ENCODE results near the gene SUMO3. TPM values are rescaled to one million over a fixed set of nuclear protein-coding genes. Genes with fewer than 3 reads are reported as not detected.

Gene SUMO3
- total RNA-seq, result 10 to 100 TPM; 50.1 to 53.9 TPM

DNA sequence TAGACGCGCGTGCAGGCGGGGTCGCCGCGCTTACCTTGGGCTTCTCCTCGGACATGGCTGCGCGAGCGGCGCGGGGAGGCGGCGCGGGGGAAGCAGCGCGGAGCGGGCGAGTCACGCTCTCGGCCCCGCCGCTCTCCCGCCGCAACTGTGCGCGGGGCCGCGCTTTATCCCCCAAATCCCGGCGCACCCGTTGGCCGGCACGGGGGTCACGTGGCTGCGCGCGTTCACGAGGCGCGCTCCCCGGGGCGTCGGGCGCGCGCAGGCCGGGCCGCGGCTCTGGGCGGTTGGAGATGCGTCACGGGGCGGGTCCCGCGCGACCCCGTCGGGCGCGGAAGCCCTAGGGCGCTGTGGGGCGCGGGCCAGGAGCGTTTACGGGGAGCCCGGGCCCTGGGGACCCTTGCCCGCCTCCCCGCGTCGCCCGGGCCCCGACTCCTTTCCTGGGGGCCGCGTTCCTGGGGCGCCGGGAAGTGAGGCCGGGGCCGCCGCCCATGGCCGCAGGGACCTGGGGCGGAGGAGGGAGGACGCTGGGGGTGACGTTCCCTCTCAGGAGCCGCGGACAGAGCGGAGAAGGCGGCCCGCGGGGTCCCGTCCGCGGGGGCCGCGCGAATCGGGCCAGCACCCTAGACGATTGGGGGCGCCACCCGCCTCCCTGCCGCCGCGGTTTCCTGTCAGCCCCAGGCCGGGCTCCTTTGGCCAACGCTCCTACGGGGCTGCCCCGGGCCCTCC is at the start of gene SUMO3:
TSS of gene SUMO3 (minus strand) at position 149 of the 726 bp plus-strand sequence. CDS start at position 55, 94 bp downstream.
- H3K27ac Mint-ChIP-seq, result no peak within 1 kb of the TSS
- H3K9me3 Mint-ChIP-seq, result peaks cover 4% of the 10 kb centered on the region
- H3K4me3 Mint-ChIP-seq, result peak within 1 kb of the TSS; percentile 52
- peaks cover 10% of the 10 kb centered on the region for H3K36me3 Mint-ChIP-seq
- H3K27me3 Mint-ChIP-seq, result no peaks in the 10 kb centered on the region
- DNase-seq (ENCODE audit: low spot score) (peak; percentile 89), ATAC-seq (peak; percentile 84 to 86)
- H3K4me1 Mint-ChIP-seq (ENCODE audit: low read depth in 2 of 2), result peaks cover 5 to 8% of the 10 kb centered on the region in 2 donors

DNA sequence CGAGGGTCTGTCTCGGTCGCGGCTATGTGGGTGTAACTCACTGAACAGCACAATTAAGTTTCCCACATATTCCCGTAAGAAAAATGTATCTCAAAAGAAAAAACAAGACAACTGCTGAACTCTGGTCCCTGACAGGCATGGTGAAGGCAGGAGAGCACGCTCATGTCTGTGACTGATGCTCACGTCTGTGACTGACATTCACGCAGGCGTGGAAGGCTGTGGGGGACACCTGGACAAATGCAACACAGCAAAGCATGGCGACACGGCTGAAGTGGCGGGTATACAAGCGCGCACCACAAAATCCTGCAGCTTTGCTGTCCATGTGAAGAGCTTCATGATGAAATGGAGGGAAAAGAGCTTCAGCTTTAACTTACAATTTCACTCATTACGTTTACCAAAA is 49.6 kb upstream of the SUMO3 start:
- Mint-ChIP-seq H3K27me3 (no peaks in the 10 kb centered on the region), H3K27ac (peak overlapping the region; percentile 88 to 95), H3K9me3 (no peaks in the 10 kb centered on the region), H3K4me1 (ENCODE audit: low read depth in 2 of 2) (peaks cover 67 to 69% of the 10 kb centered on the region in 2 donors), H3K36me3 (no peaks in the 10 kb centered on the region), H3K4me3 (peak overlapping the region; percentile 84)
- no peak for DNase-seq (ENCODE audit: low spot score)
- no peak for ATAC-seq

- no peaks in the 10 kb centered on the region for H3K9me3 Mint-ChIP-seq
- ATAC-seq (no peak), DNase-seq (ENCODE audit: low spot score) (no peak)
- H3K36me3 Mint-ChIP-seq, result no peaks in the 10 kb centered on the region
- peak overlapping the region; percentile 19 for H3K4me3 Mint-ChIP-seq
- peaks cover 62 to 64% of the 10 kb centered on the region in 2 donors for H3K4me1 Mint-ChIP-seq (ENCODE audit: low read depth in 2 of 2)
- no peaks in the 10 kb centered on the region for H3K27me3 Mint-ChIP-seq
- peak overlapping the region; percentile 54 to 95 for H3K27ac Mint-ChIP-seq
These were observed 48.9 kb upstream of the SUMO3 start for GRCh38 chr21:44866780-44867179.

GRCh38 chr21:44865561-44866280 is 47.9 kb upstream of the SUMO3 start:
- Mint-ChIP-seq H3K27me3 (no peaks in the 10 kb centered on the region), H3K4me1 (ENCODE audit: low read depth in 2 of 2) (peaks cover 61 to 64% of the 10 kb centered on the region in 2 donors), H3K27ac (peak overlapping the region; percentile 54 to 95), H3K4me3 (peak overlapping the region; percentile 19), H3K9me3 (no peaks in the 10 kb centered on the region), H3K36me3 (no peaks in the 10 kb centered on the region)
- DNase-seq (ENCODE audit: low spot score), result no peak
- peak; percentile 25 to 41 for ATAC-seq

- DNase-seq (ENCODE audit: low spot score) (no peak), ATAC-seq (no peak)
- H3K27me3 Mint-ChIP-seq, result no peaks in the 10 kb centered on the region
- peaks cover 48 to 57% of the 10 kb centered on the region in 2 donors for H3K4me1 Mint-ChIP-seq (ENCODE audit: low read depth in 2 of 2)
- H3K9me3 Mint-ChIP-seq, result no peaks in the 10 kb centered on the region
- H3K36me3 Mint-ChIP-seq, result no peaks in the 10 kb centered on the region
- no peak overlapping the region for H3K4me3 Mint-ChIP-seq
- H3K27ac Mint-ChIP-seq, result no peak overlapping the region
These were observed 45.2 kb upstream of the SUMO3 start for GRCh38 chr21:44862869-44863685.

GRCh38 chr21:44858791-44859190 is 40.9 kb upstream of the SUMO3 start:
- H3K9me3 Mint-ChIP-seq, result no peaks in the 10 kb centered on the region
- ATAC-seq (no peak), DNase-seq (ENCODE audit: low spot score) (no peak)
- H3K4me3 Mint-ChIP-seq, result no peak overlapping the region
- H3K27ac Mint-ChIP-seq, result no peak overlapping the region
- H3K36me3 Mint-ChIP-seq, result no peaks in the 10 kb centered on the region
- H3K27me3 Mint-ChIP-seq, result no peaks in the 10 kb centered on the region
- H3K4me1 Mint-ChIP-seq (ENCODE audit: low read depth in 2 of 2), result peaks cover 37 to 41% of the 10 kb centered on the region in 2 donors

DNA sequence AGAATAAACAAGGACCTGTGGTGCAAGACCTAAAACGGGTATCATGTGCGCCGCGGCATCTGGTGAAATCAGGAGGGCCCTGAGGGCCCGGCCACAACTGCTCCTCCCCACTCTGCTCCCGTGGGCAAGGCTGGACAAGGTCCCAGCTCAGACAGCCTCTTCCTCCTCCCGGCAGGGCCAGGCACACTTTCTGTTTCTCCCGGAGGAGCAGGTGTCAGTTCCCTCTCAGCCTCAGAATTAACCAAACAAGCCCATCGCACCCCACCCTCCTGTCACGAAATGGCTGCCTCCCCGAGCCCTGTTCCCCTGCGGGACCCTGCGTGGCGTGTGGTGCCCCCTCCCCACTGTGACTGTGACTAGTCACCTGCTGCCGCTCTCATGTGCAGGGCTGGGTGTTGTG is 40.4 kb upstream of the SUMO3 start:
- Mint-ChIP-seq H3K36me3 (no peaks in the 10 kb centered on the region), H3K4me1 (ENCODE audit: low read depth in 2 of 2) (peaks cover 36 to 40% of the 10 kb centered on the region in 2 donors), H3K27me3 (no peaks in the 10 kb centered on the region)

DNA sequence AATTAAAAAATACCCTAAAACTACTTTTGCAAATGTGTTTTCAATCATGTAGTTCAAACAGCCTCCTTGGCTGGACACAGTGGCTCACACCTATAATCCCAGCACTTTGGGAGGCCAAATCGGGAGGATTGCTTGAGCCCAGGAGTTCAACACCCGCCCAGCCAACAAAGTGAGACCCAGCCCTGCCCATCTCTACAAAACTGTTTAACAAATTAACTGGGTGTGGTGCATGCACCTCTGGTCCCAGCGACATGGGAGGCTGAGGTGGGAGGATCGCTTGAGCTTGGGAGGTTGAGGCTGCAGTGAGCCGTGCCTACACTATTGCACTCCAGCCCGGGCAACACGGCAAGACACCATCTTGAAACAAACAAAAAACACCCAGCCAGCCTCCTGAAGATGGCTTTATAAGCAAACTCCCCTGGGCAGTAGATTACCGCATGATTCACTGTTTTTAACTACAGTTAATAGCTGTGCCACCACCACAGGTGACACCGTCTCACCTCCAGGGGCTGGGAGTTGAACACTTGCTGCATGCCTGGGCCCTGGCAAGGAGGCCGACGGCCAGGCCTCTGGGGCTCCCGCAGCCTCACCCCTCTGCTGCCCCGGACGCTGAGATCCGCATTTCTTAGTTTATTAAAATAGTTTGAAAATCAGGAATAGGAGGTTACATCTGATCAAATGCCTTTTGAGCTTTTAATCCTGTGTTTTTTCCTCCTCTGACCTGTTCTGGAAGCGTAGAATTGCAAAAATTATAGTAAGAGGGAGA is 39.4 kb upstream of the SUMO3 start:
- ATAC-seq (no peak), DNase-seq (ENCODE audit: low spot score) (no peak)
- H3K27me3 Mint-ChIP-seq, result no peaks in the 10 kb centered on the region
- H3K4me1 Mint-ChIP-seq (ENCODE audit: low read depth in 2 of 2), result peaks cover 35 to 39% of the 10 kb centered on the region in 2 donors
- no peaks in the 10 kb centered on the region for H3K36me3 Mint-ChIP-seq
- H3K27ac Mint-ChIP-seq, result no peak overlapping the region
- no peaks in the 10 kb centered on the region for H3K9me3 Mint-ChIP-seq
- H3K4me3 Mint-ChIP-seq, result no peak overlapping the region

More for the DNA sequence above, 40.4 kb upstream of the SUMO3 start:
- no peaks in the 10 kb centered on the region for H3K9me3 Mint-ChIP-seq
- H3K4me3 Mint-ChIP-seq, result no peak overlapping the region
- no peak overlapping the region for H3K27ac Mint-ChIP-seq
- DNase-seq (ENCODE audit: low spot score), result no peak
- no peak for ATAC-seq

- Mint-ChIP-seq H3K4me1 (ENCODE audit: low read depth in 2 of 2) (peaks cover 26 to 31% of the 10 kb centered on the region in 2 donors), H3K36me3 (peaks cover 2% of the 10 kb centered on the region), H3K9me3 (no peaks in the 10 kb centered on the region), H3K27me3 (no peaks in the 10 kb centered on the region), H3K4me3 (no peak overlapping the region), H3K27ac (peak overlapping the region in 1 of 2 donors; percentile 70)
- DNase-seq (ENCODE audit: low spot score) (no peak), ATAC-seq (no peak)
These were observed 38.3 kb upstream of the SUMO3 start for GRCh38 chr21:44856131-44856530.

DNA sequence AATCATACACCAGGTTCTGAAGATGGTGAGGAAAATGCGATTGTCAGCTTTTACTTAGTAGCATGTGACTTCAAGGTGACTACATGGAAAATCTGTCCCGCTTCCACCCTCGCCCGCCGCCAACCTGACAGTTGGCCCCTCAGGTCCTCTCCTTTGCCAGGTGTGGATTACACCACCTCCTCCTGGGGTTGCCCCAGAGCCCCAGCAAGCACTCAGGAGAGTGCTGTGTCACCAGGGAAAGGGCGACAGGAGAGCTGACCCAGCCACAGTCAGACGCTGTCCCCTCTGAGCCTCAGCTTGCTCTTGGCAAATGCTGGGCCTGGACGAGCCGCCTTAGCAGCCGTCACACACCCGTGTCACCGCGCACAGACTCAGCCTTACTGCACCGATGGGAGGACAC is 37.7 kb upstream of the SUMO3 start:
- no peak overlapping the region for H3K4me3 Mint-ChIP-seq
- no peaks in the 10 kb centered on the region for H3K27me3 Mint-ChIP-seq
- H3K27ac Mint-ChIP-seq, result peak overlapping the region in 1 of 2 donors; percentile 63
- DNase-seq (ENCODE audit: low spot score) (no peak), ATAC-seq (no peak)
- H3K36me3 Mint-ChIP-seq, result peaks cover 5% of the 10 kb centered on the region
- H3K4me1 Mint-ChIP-seq (ENCODE audit: low read depth in 2 of 2), result peaks cover 25 to 30% of the 10 kb centered on the region in 2 donors
- no peaks in the 10 kb centered on the region for H3K9me3 Mint-ChIP-seq

GRCh38 chr21:44854664-44855446 is 37.0 kb upstream of the SUMO3 start:
- no peak for ATAC-seq
- no peak for DNase-seq (ENCODE audit: low spot score)
- no peaks in the 10 kb centered on the region for H3K9me3 Mint-ChIP-seq
- peak overlapping the region; percentile 39 to 63 for H3K27ac Mint-ChIP-seq
- H3K4me3 Mint-ChIP-seq, result peak overlapping the region; percentile 25
- peaks cover 5% of the 10 kb centered on the region for H3K36me3 Mint-ChIP-seq
- H3K4me1 Mint-ChIP-seq (ENCODE audit: low read depth in 2 of 2), result peaks cover 25 to 27% of the 10 kb centered on the region in 2 donors
- H3K27me3 Mint-ChIP-seq, result no peaks in the 10 kb centered on the region

- DNase-seq (ENCODE audit: low spot score) (no peak), ATAC-seq (peak; percentile 40 to 45)
- peaks cover 5% of the 10 kb centered on the region for H3K36me3 Mint-ChIP-seq
- H3K4me1 Mint-ChIP-seq (ENCODE audit: low read depth in 2 of 2), result peaks cover 25 to 27% of the 10 kb centered on the region in 2 donors
- H3K4me3 Mint-ChIP-seq, result peak overlapping the region; percentile 25
- no peaks in the 10 kb centered on the region for H3K9me3 Mint-ChIP-seq
- peak overlapping the region; percentile 39 to 63 for H3K27ac Mint-ChIP-seq
- H3K27me3 Mint-ChIP-seq, result no peaks in the 10 kb centered on the region
These were observed 36.5 kb upstream of the SUMO3 start for GRCh38 chr21:44854391-44854663.

Measured in natural killer cell treated with Interleukin-12 subunit alpha and Interleukin-12 subunit beta and Interleukin-15 and Interleukin-18, amount 100 ng/mL, for 72 hours (primary cell).